ENCODE data around the gene OR9A4.

The OR9A4 gene

GRCh38 chr7:141949021-141949420, 32.8 kb downstream of the OR9A4 start:
- no peak for DNase-seq (ENCODE audit: low read depth)

GRCh38 chr7:141949451-141949850, 33.3 kb downstream of the OR9A4 start:
- no peak for DNase-seq (ENCODE audit: low read depth)

DNA sequence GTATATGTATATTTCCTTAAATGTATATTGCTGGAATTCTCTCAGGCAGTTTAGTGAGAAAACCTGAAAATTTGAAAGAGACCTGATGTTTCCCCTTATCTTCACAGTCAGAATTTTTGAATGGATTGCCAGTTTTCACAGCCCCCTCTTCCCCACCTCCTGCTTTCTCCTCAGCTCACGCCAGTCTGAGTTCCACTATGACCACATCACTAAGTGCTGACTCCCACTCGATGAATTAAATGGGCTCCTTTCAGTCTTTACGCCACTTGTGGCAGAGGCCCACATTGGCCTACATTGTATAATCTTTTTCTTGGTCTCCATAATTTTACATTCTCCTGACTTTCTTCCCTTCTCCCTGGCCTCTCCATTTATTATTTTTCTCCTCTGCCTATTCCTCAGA, 33.7 kb downstream of the OR9A4 start:
- DNase-seq (ENCODE audit: low read depth), result no peak

GRCh38 chr7:141950806-141951205, 34.6 kb downstream of the OR9A4 start:
- DNase-seq (ENCODE audit: low read depth), result no peak

GRCh38 chr7:141952461-141952860, 36.3 kb downstream of the OR9A4 start:
- no peak for DNase-seq (ENCODE audit: low read depth)

- no peak for DNase-seq (ENCODE audit: low read depth)
Measured at GRCh38 chr7:141954334-141954733, 38.1 kb downstream of the OR9A4 start.

DNA sequence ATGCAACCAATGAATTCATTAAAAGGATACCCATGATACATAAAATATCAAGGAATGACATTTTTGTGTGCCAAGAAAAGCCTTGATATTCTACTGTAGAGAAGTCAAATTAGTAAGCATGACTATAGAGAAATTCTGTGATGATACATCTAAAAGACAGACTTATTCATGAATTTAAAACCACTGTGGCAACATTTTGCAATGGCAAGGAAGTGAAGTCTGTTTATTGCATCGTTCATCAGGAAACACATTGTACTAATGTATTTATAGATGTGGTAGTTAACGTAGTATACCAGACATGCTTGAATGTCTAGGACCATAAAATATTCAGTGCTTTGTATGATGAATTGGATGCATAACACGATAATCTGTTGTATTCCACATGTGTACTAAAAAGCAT, 39.9 kb downstream of the OR9A4 start:
- DNase-seq (ENCODE audit: low read depth), result no peak

GRCh38 chr7:141960687-141961422, 44.7 kb downstream of the OR9A4 start:
- no peak for DNase-seq (ENCODE audit: low read depth)

All from HS-27A (cell line).